ENCODE results near the gene DUSP10.

GRCh38 chr1:221701570-221702186 is 40.2 kb downstream of the DUSP10 start:
- no peak for TF ChIP-seq REST (IDR thresholded peaks at IDR 0.05; ENCODE audit: insufficient read depth in 1 of 2, low read depth in 2 of 2, low read length in 2 of 2)
- no peak for TF ChIP-seq SIN3A (IDR thresholded peaks at IDR 0.05; ENCODE audit: borderline replicate concordance, insufficient read depth, low read length)
